ENCODE measurements around the gene TBC1D5.
"Not testable (repeated sequence)": the region's sequence is repeated elsewhere in the genome, so short reads cannot be mapped to it uniquely, and the experiment has no call there.

Gene TBC1D5

DNA sequence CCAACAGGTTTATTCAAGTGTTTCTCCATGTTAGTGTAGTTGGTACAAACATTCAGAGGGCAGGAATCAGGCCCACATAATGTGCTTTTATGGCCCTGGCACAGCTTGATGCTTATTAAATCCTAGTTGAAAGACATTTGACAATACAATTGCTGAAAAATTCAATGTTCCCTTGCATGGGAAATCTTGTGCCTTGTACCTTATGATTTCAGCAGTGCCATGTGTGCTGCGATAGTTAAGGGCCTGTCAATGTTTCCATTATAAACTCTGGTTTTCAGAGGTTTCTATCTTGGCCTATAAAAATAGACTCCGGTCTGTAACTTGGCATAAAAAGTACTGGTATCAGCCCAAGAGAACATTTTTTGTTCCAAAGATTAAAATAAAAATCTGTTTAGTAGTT lies 207.2 kb downstream of the TBC1D5 start:
- H3K4me3 ChIP-seq (ENCODE audit: low read length in 2 of 2) = no peak overlapping the region
- H3K9ac ChIP-seq (ENCODE audit: low read depth in 1 of 2, low read length in 2 of 2) = no peak overlapping the region
- no peaks in the 10 kb centered on the region for H3K9me3 ChIP-seq (ENCODE audit: control insufficient read depth in 2 of 2, low read length in 2 of 2)
- no peaks in the 10 kb centered on the region for H3K27me3 ChIP-seq (ENCODE audit: control insufficient read depth in 2 of 2, insufficient read depth in 2 of 2, low read length in 2 of 2)
- H3K36me3 ChIP-seq (ENCODE audit: control insufficient read depth in 2 of 2, insufficient read depth in 2 of 2, low read length in 2 of 2) = no peaks in the 10 kb centered on the region
- no peaks in the 10 kb centered on the region for H3K4me1 ChIP-seq (ENCODE audit: control insufficient read depth in 2 of 2, insufficient read depth in 2 of 2, low read length in 2 of 2)
- H3K27ac ChIP-seq (ENCODE audit: low read depth in 2 of 2, low read length in 2 of 2) = no peak overlapping the region

DNA sequence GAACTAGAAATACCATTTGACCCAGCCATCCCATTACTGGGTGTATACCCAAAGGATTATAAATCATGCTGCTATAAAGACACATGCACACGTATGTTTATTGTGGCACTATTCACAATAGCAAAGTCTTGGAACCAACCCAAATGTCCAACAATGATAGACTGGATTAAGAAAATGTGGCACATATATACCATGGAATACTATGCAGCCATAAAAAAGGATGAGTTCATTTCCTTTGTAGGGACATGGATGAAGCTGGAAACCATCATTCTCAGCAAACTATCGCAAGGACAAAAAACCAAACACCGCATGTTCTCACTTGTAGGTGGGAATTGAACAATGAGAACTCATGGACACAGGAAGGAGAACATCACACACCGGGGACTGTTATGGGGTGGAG lies 210.0 kb downstream of the TBC1D5 start:
- not testable (repeated sequence) for H3K36me3 ChIP-seq (ENCODE audit: control insufficient read depth in 2 of 2, insufficient read depth in 2 of 2, low read length in 2 of 2); H3K27ac ChIP-seq (ENCODE audit: low read depth in 2 of 2, low read length in 2 of 2); H3K27me3 ChIP-seq (ENCODE audit: control insufficient read depth in 2 of 2, insufficient read depth in 2 of 2, low read length in 2 of 2); H3K9ac ChIP-seq (ENCODE audit: low read depth in 1 of 2, low read length in 2 of 2); H3K4me3 ChIP-seq (ENCODE audit: low read length in 2 of 2); H3K9me3 ChIP-seq (ENCODE audit: control insufficient read depth in 2 of 2, low read length in 2 of 2); H3K4me1 ChIP-seq (ENCODE audit: control insufficient read depth in 2 of 2, insufficient read depth in 2 of 2, low read length in 2 of 2)

DNA sequence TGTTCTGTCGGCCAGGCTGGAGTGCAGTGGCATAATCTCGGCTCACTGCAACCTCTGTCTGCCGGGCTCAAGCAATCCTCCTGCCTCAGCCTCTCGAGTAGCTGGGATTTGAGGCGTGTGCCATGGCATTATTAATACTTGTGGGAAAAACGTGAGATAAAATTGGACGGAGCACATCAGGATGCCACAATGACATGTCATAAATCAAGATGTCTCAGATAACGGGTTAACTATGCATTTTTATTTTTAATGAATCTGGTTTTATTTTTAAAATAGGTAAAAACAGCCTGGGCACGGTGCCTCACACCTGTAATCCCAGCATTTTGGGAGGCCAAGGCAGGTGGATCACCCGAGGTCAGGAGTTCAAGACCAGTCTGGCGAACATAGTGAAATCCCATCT lies 212.8 kb downstream of the TBC1D5 start:
- H3K9me3 ChIP-seq (ENCODE audit: control insufficient read depth in 2 of 2, low read length in 2 of 2) = no peaks in the 10 kb centered on the region
- no peak overlapping the region for H3K4me3 ChIP-seq (ENCODE audit: low read length in 2 of 2)
- no peak overlapping the region for H3K9ac ChIP-seq (ENCODE audit: low read depth in 1 of 2, low read length in 2 of 2)
- H3K36me3 ChIP-seq (ENCODE audit: control insufficient read depth in 2 of 2, insufficient read depth in 2 of 2, low read length in 2 of 2) = no peaks in the 10 kb centered on the region
- no peaks in the 10 kb centered on the region for H3K4me1 ChIP-seq (ENCODE audit: control insufficient read depth in 2 of 2, insufficient read depth in 2 of 2, low read length in 2 of 2)
- no peaks in the 10 kb centered on the region for H3K27me3 ChIP-seq (ENCODE audit: control insufficient read depth in 2 of 2, insufficient read depth in 2 of 2, low read length in 2 of 2)
- no peak overlapping the region for H3K27ac ChIP-seq (ENCODE audit: low read depth in 2 of 2, low read length in 2 of 2)

DNA sequence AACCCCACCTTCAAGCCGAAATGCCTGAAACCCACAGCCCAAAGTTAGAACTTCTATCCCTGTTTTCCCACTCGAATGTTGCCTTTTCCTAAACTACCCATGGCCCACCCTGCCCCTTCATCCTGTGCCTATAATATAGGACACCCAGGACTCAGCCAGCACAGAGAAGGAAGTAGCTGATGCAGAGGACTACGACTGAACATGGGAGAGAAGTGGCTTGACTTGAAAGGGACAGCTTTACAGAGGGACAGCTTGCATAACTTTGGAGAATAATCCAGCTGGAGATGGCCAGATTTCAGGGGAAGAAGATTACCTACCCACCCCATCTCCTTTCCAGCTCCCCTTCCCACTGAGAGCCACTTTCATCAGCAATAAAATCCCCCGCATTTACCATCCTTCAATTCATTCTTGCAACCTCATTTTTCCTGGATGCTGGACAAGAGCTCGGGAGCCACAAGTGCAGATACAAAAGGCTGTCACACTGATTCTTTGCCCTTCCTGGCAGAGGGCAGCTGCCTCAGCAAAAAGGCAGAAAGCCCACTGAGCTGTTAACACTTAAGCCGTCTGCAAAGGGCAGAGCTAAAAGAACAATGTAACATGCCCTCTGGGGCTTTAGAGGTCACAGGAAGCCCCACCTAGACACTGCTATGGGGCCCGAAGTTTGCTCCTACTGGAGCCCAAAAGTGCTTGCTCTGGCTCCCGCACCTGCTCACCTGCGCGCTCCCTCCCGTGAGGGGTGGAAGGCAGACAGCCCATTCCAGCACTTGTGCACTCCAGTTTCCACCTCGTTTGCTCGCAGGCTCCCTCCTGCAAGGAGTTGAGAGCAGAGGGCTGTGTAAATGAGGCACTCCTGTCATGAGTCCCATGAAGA lies 224.0 kb downstream of the TBC1D5 start:
- Histone ChIP-seq H3K27me3 (ENCODE audit: control insufficient read depth in 2 of 2, insufficient read depth in 2 of 2, low read length in 2 of 2) (no peaks in the 10 kb centered on the region), H3K4me3 (ENCODE audit: low read length in 2 of 2) (no peak overlapping the region), H3K4me1 (ENCODE audit: control insufficient read depth in 2 of 2, insufficient read depth in 2 of 2, low read length in 2 of 2) (no peaks in the 10 kb centered on the region), H3K9me3 (ENCODE audit: control insufficient read depth in 2 of 2, low read length in 2 of 2) (no peaks in the 10 kb centered on the region), H3K9ac (ENCODE audit: low read depth in 1 of 2, low read length in 2 of 2) (no peak overlapping the region), H3K36me3 (ENCODE audit: control insufficient read depth in 2 of 2, insufficient read depth in 2 of 2, low read length in 2 of 2) (peaks cover 0 to 3% of the 10 kb centered on the region in 2 donors), H3K27ac (ENCODE audit: low read depth in 2 of 2, low read length in 2 of 2) (no peak overlapping the region)

DNA sequence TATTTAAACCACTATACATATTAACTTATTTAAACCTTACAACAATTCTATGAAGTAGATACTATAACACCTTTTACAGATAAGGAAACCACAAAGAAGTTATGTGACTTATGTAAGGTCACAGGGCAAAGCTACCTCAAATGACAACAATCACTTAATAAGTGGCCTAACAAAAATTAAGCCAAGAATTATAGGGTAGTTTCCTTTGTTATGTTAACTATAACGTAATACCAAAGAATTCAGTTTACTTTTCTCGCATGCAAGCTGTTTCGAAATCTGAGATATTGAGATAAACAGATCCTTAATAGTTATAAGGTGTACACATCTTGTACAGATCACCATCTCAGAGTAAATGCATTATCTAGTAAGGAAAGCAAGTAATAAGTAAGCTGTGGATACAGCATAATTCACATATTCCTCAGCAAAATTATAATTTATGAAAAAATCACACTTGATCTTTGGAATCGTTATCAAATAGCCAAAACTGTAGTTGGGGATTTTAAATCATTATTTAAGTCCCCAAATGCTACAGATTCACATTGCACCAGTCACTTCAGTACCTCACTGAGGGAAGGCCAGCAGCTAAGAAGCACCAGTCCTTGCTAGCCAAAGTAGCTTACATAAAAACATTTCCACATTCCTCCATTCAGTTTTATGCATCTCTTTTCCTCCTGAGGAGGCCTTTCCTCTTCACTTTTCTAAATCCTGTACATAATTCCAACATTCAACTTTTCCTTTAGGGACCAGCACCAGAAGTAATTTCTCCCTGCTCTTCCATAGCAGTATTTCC lies 226.8 kb downstream of the TBC1D5 start:
- no peaks in the 10 kb centered on the region for H3K9me3 ChIP-seq (ENCODE audit: control insufficient read depth in 2 of 2, low read length in 2 of 2)
- no peaks in the 10 kb centered on the region for H3K4me1 ChIP-seq (ENCODE audit: control insufficient read depth in 2 of 2, insufficient read depth in 2 of 2, low read length in 2 of 2)
- H3K36me3 ChIP-seq (ENCODE audit: control insufficient read depth in 2 of 2, insufficient read depth in 2 of 2, low read length in 2 of 2) = peaks cover 0 to 3% of the 10 kb centered on the region in 2 donors
- no peak overlapping the region for H3K9ac ChIP-seq (ENCODE audit: low read depth in 1 of 2, low read length in 2 of 2)
- H3K27ac ChIP-seq (ENCODE audit: low read depth in 2 of 2, low read length in 2 of 2) = no peak overlapping the region
- no peak overlapping the region for H3K4me3 ChIP-seq (ENCODE audit: low read length in 2 of 2)
- no peaks in the 10 kb centered on the region for H3K27me3 ChIP-seq (ENCODE audit: control insufficient read depth in 2 of 2, insufficient read depth in 2 of 2, low read length in 2 of 2)

DNA sequence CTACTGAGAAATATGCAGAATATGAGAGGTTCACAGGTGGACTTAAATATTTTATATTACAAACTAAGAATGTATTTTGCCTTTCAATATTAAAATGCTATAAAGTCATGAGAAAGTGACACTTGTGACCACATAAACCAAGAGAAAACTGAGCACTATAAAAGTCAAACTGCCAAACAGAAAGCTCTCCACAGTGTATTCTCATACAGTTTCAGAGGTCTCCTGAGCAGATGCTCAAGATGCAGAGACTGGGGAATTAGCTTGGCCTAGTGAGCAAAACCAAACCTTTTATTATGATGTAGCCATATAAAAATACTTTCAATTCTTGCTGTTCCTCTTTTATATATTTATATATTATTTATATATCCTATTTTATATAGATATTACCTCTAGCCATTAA lies 227.8 kb downstream of the TBC1D5 start:
- no peak overlapping the region for H3K4me3 ChIP-seq (ENCODE audit: low read length in 2 of 2)
- no peak overlapping the region for H3K9ac ChIP-seq (ENCODE audit: low read depth in 1 of 2, low read length in 2 of 2)
- H3K9me3 ChIP-seq (ENCODE audit: control insufficient read depth in 2 of 2, low read length in 2 of 2) = no peaks in the 10 kb centered on the region
- H3K36me3 ChIP-seq (ENCODE audit: control insufficient read depth in 2 of 2, insufficient read depth in 2 of 2, low read length in 2 of 2) = peaks cover 0 to 3% of the 10 kb centered on the region in 2 donors
- H3K27me3 ChIP-seq (ENCODE audit: control insufficient read depth in 2 of 2, insufficient read depth in 2 of 2, low read length in 2 of 2) = no peaks in the 10 kb centered on the region
- no peak overlapping the region for H3K27ac ChIP-seq (ENCODE audit: low read depth in 2 of 2, low read length in 2 of 2)
- H3K4me1 ChIP-seq (ENCODE audit: control insufficient read depth in 2 of 2, insufficient read depth in 2 of 2, low read length in 2 of 2) = no peaks in the 10 kb centered on the region

DNA sequence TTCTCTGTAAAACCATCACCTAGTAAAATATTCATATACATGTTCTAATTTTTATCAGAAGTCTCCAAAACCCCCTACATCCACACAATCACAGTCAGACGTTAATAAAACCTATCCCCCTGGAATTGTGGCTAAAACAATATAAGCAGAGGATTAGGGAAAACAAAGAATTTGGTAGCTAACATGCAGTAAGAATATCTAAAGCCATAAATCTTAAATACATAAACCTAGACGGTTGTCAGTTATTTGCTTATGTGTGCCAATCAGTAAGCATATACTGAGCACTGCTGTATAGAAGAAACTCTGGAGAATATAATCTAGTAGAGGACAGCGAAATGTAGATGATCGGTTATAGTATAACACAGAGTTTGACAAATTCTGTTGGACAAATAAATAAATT lies 232.2 kb downstream of the TBC1D5 start:
- no peaks in the 10 kb centered on the region for H3K9me3 ChIP-seq (ENCODE audit: control insufficient read depth in 2 of 2, low read length in 2 of 2)
- H3K9ac ChIP-seq (ENCODE audit: low read depth in 1 of 2, low read length in 2 of 2) = no peak overlapping the region
- no peaks in the 10 kb centered on the region for H3K4me1 ChIP-seq (ENCODE audit: control insufficient read depth in 2 of 2, insufficient read depth in 2 of 2, low read length in 2 of 2)
- no peak overlapping the region for H3K4me3 ChIP-seq (ENCODE audit: low read length in 2 of 2)
- no peaks in the 10 kb centered on the region for H3K36me3 ChIP-seq (ENCODE audit: control insufficient read depth in 2 of 2, insufficient read depth in 2 of 2, low read length in 2 of 2)
- no peaks in the 10 kb centered on the region for H3K27me3 ChIP-seq (ENCODE audit: control insufficient read depth in 2 of 2, insufficient read depth in 2 of 2, low read length in 2 of 2)
- H3K27ac ChIP-seq (ENCODE audit: low read depth in 2 of 2, low read length in 2 of 2) = no peak overlapping the region

DNA sequence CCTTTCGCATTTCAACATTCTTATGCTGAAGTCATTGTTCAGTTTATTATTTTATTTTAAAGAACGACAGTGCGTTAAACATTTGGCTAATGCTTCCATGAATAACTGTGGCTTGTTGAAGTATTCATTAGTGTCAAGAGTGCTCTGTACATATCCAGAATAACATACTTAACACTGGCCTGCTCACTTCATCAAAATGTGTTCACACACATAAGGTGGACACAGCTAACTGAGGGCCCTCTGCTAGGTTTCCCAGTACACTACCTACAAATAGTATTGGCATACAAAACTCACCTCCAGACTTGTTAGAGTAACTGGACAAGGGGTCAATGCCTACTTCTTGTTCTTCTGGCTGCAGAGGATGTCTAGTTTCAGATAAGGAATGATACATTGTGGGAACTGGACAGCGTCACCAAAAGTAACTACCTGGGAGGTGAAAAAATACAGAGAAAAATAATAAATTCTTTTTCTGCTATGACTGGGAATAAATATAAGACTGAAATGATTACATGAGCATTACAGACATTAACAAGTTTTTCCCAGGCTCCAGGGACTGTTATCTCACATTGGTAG lies 234.2 kb downstream of the TBC1D5 start:
- no peaks in the 10 kb centered on the region for H3K27me3 ChIP-seq (ENCODE audit: control insufficient read depth in 2 of 2, insufficient read depth in 2 of 2, low read length in 2 of 2)
- no peak overlapping the region for H3K4me3 ChIP-seq (ENCODE audit: low read length in 2 of 2)
- H3K9me3 ChIP-seq (ENCODE audit: control insufficient read depth in 2 of 2, low read length in 2 of 2) = no peaks in the 10 kb centered on the region
- no peak overlapping the region for H3K27ac ChIP-seq (ENCODE audit: low read depth in 2 of 2, low read length in 2 of 2)
- H3K36me3 ChIP-seq (ENCODE audit: control insufficient read depth in 2 of 2, insufficient read depth in 2 of 2, low read length in 2 of 2) = no peaks in the 10 kb centered on the region
- H3K4me1 ChIP-seq (ENCODE audit: control insufficient read depth in 2 of 2, insufficient read depth in 2 of 2, low read length in 2 of 2) = no peaks in the 10 kb centered on the region
- H3K9ac ChIP-seq (ENCODE audit: low read depth in 1 of 2, low read length in 2 of 2) = no peak overlapping the region

DNA sequence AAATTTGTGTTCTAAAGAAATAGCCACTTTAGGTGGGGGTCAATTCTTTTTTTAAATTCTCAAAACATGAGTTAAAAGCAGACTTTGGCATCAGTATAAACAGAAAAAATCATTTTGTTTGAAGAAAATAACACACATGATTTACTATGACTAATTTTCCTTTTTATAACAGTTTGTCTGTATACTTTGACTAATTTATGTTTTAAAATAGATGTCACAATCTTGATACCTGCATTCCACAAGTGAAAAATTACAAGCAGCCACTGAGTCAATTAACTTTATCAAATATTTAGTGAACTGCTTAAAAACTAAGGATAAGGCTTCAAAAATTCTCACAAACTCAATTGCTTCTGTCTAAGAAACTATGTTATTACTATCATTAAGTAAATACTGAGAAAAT lies 235.0 kb downstream of the TBC1D5 start:
- H3K4me1 ChIP-seq (ENCODE audit: control insufficient read depth in 2 of 2, insufficient read depth in 2 of 2, low read length in 2 of 2) = no peaks in the 10 kb centered on the region
- H3K27me3 ChIP-seq (ENCODE audit: control insufficient read depth in 2 of 2, insufficient read depth in 2 of 2, low read length in 2 of 2) = no peaks in the 10 kb centered on the region
- no peaks in the 10 kb centered on the region for H3K36me3 ChIP-seq (ENCODE audit: control insufficient read depth in 2 of 2, insufficient read depth in 2 of 2, low read length in 2 of 2)
- H3K9ac ChIP-seq (ENCODE audit: low read depth in 1 of 2, low read length in 2 of 2) = no peak overlapping the region
- no peaks in the 10 kb centered on the region for H3K9me3 ChIP-seq (ENCODE audit: control insufficient read depth in 2 of 2, low read length in 2 of 2)
- no peak overlapping the region for H3K4me3 ChIP-seq (ENCODE audit: low read length in 2 of 2)
- H3K27ac ChIP-seq (ENCODE audit: low read depth in 2 of 2, low read length in 2 of 2) = no peak overlapping the region

DNA sequence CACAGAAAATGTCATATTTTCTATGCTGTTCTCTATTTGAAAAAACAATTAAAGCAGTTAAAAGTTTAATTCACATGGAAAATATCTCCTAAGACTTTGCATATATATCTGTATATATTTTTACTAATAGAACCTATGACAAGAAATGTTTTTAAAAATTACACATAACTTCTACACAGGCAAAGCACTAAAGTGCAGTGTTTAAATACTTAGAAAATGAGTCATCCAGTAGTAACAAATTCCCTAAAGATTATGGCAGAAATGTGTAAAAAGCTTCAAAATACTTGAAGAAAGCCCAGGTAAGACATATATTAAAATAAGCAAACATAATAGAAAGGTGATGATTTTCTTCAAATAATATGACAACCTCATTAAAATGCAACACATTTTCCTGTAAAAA lies 236.6 kb downstream of the TBC1D5 start:
- H3K27ac ChIP-seq (ENCODE audit: low read depth in 2 of 2, low read length in 2 of 2) = no peak overlapping the region
- H3K27me3 ChIP-seq (ENCODE audit: control insufficient read depth in 2 of 2, insufficient read depth in 2 of 2, low read length in 2 of 2) = no peaks in the 10 kb centered on the region
- H3K4me1 ChIP-seq (ENCODE audit: control insufficient read depth in 2 of 2, insufficient read depth in 2 of 2, low read length in 2 of 2) = no peaks in the 10 kb centered on the region
- no peaks in the 10 kb centered on the region for H3K9me3 ChIP-seq (ENCODE audit: control insufficient read depth in 2 of 2, low read length in 2 of 2)
- no peak overlapping the region for H3K4me3 ChIP-seq (ENCODE audit: low read length in 2 of 2)
- no peak overlapping the region for H3K9ac ChIP-seq (ENCODE audit: low read depth in 1 of 2, low read length in 2 of 2)
- H3K36me3 ChIP-seq (ENCODE audit: control insufficient read depth in 2 of 2, insufficient read depth in 2 of 2, low read length in 2 of 2) = no peaks in the 10 kb centered on the region

All from mucosa of rectum (tissue), 2 donors.